HFFc6 (cell line): ENCODE measurements around the gene TBX21. TPM values are rescaled to one million over a fixed set of nuclear protein-coding genes. Genes with fewer than 3 reads are reported as not detected.

Experiments used
- DNase-seq: peaks from one replicate; pipeline ENCODE4 v3.0.0-alpha.2; 2018
- H3K27ac Mint-ChIP-seq: 2 replicates; pipeline ENCODE4 v1.8.0; 2020; ENCODE audit warnings: mild to moderate bottlenecking, mixed read lengths
- H3K27me3 Mint-ChIP-seq: 2 replicates; pipeline ENCODE4 v1.8.0; 2021; ENCODE audit warnings: mild to moderate bottlenecking, moderate library complexity, mixed read lengths; ENCODE audit not compliant: insufficient read depth
- H3K36me3 Mint-ChIP-seq: 2 replicates; pipeline ENCODE4 v1.8.0; 2021; ENCODE audit warnings: low read depth, mixed read lengths
- H3K4me1 Mint-ChIP-seq: 2 replicates; pipeline ENCODE4 v1.8.0; 2020; ENCODE audit warnings: low read depth, mixed read lengths
- H3K4me3 Mint-ChIP-seq: 2 replicates; pipeline ENCODE4 v1.8.0; 2020; ENCODE audit warnings: mild to moderate bottlenecking, moderate library complexity, mixed read lengths
- H3K9me3 Mint-ChIP-seq: 2 replicates; pipeline ENCODE4 v1.8.0; 2020; ENCODE audit warnings: mild to moderate bottlenecking, mixed read lengths
- total RNA-seq, 6 experiments: library from RNA; stranded (reverse); fragmentation: NEBNext Ultra II Directional; extraction: Animal tissue kit (Norgen Biotek cat#: 25700); gene quantifications; 2 replicates in 1 of 6; 3 replicates in 5 of 6; pipeline ENCODE4 v1.2.3, GENCODE V29; 2021
- TF ChIP-seq, protein P1 (sequence below): fragments of 200-600 bp; sonication (generic); IDR thresholded peaks from 2 replicates; pipeline ENCODE4 v1.5.0; 2021; ENCODE audit warnings: antibody characterized with exemption, mild to moderate bottlenecking

The TBX21 gene
- total RNA-seq, 6 experiments from 2014 or later, result not detected

- Mint-ChIP-seq H3K27ac (no peak overlapping the region), H3K36me3 (no peaks in the 10 kb centered on the region), H3K9me3 (no peaks in the 10 kb centered on the region), H3K4me3 (no peak overlapping the region), H3K27me3 (peaks cover 53% of the 10 kb centered on the region), H3K4me1 (peaks cover 4% of the 10 kb centered on the region; the same call in 1 of the 2 replicates)
- TF ChIP-seq, protein P1, sequence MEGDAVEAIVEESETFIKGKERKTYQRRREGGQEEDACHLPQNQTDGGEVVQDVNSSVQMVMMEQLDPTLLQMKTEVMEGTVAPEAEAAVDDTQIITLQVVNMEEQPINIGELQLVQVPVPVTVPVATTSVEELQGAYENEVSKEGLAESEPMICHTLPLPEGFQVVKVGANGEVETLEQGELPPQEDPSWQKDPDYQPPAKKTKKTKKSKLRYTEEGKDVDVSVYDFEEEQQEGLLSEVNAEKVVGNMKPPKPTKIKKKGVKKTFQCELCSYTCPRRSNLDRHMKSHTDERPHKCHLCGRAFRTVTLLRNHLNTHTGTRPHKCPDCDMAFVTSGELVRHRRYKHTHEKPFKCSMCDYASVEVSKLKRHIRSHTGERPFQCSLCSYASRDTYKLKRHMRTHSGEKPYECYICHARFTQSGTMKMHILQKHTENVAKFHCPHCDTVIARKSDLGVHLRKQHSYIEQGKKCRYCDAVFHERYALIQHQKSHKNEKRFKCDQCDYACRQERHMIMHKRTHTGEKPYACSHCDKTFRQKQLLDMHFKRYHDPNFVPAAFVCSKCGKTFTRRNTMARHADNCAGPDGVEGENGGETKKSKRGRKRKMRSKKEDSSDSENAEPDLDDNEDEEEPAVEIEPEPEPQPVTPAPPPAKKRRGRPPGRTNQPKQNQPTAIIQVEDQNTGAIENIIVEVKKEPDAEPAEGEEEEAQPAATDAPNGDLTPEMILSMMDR, result no peak
- no peak for DNase-seq
Observed at GRCh38 chr17:47791025-47791424, 58.0 kb downstream of the TBX21 start.

DNA sequence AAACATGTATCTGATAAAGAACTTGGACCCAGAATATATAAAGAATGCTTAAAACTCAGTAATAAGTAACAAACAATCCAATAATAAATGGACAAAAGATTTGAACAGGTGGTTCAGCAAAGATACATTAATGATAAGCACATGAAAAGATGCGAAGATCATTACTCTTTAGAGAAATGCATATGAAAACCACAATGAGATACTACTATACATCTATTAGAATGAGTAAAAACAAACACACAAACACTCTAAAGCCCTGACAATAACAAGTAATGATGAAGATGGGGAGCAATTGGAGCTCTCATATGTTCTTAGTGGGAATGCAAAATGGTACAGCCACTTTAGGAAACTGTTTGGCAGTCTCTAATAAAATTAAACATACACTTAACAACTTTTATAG is 59.4 kb downstream of the TBX21 start:
- Mint-ChIP-seq H3K27me3 (peaks cover 55% of the 10 kb centered on the region), H3K4me1 (peaks cover 4% of the 10 kb centered on the region; the same call in 1 of the 2 replicates), H3K27ac (no peak overlapping the region), H3K4me3 (no peak overlapping the region), H3K9me3 (no peaks in the 10 kb centered on the region), H3K36me3 (no peaks in the 10 kb centered on the region)
- TF ChIP-seq, protein P1, result no peak
- DNase-seq, result no peak

DNA sequence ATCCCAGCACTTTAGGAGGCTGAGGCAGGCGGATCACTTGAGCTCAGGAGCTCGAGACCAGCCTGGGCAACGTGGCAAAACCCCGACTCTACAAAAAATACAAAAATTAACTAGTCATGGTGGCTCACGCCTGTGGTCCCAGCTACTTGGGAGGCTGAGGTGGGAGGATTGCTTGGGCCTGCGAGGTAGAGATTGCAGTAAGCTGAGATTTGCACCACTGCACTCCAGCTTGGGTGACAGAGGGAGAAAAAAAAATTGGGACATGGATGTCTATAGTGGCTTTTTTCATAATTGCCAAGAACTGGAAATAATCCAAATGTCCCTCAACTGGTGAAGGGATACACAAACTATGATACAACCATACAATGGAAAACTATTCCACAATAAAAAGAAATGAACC is 59.9 kb downstream of the TBX21 start:
- no peak overlapping the region for H3K4me3 Mint-ChIP-seq

More for the DNA sequence above, 59.9 kb downstream of the TBX21 start:
- no peak for DNase-seq
- Mint-ChIP-seq H3K4me1 (peaks cover 4% of the 10 kb centered on the region; the same call in 1 of the 2 replicates), H3K27me3 (peaks cover 51% of the 10 kb centered on the region), H3K9me3 (no peaks in the 10 kb centered on the region), H3K36me3 (no peaks in the 10 kb centered on the region), H3K27ac (no peak overlapping the region)
- TF ChIP-seq, protein P1, result no peak

Other genes starting within 250 kb of the TBX21 start
- 100 to 1,000 TPM in 2 of 6 experiments, 10 to 100 TPM in 4; 88.8 to 101 (median 89.9) TPM for gene NPEPPS, start 202.1 kb upstream of the TBX21 start, total RNA-seq
- gene KPNB1, start 83.3 kb upstream of the TBX21 start, total RNA-seq, result 100 to 1,000 TPM; 439 to 580 (median 549) TPM
- 1 to 10 TPM; 6.6 to 8.3 (median 7.7) TPM for gene TBKBP1, start 39.1 kb upstream of the TBX21 start, total RNA-seq
- 10 to 100 TPM in 2 of 6 experiments, 1 to 10 TPM in 4; 7.0 to 10.7 (median 9.2) TPM for gene OSBPL7, start 88.6 kb downstream of the TBX21 start, total RNA-seq
- 10 to 100 TPM; 39.4 to 48.0 (median 43.7) TPM for gene MRPL10, start 98.3 kb downstream of the TBX21 start, total RNA-seq
- 1 to 10 TPM in 1 of 6 experiments, under 1 TPM in 5; 0.41 to 1.1 (median 0.83) TPM for gene LRRC46, start 98.4 kb downstream of the TBX21 start, total RNA-seq
- gene SCRN2, start 108.0 kb downstream of the TBX21 start, total RNA-seq, result 10 to 100 TPM; 33.9 to 46.6 (median 39.1) TPM
- 1 to 10 TPM in 4 of 6 experiments, under 1 TPM in 2; 0.45 to 1.2 (median 1.1) TPM for gene SP6, start 117.9 kb downstream of the TBX21 start, total RNA-seq
- gene SP2, start 163.0 kb downstream of the TBX21 start, total RNA-seq, result 10 to 100 TPM; 10.7 to 17.5 (median 16.4) TPM
- gene PNPO, start 208.3 kb downstream of the TBX21 start, total RNA-seq, result 10 to 100 TPM; 46.0 to 55.5 (median 51.1) TPM
- gene PRR15L, start 224.6 kb downstream of the TBX21 start, total RNA-seq, result not detected
- 10 to 100 TPM; 78.4 to 91.3 (median 81.8) TPM for gene CDK5RAP3, start 237.9 kb downstream of the TBX21 start, total RNA-seq